ENCODE results near the gene HOOK2. TPM values are rescaled to one million over a fixed set of nuclear protein-coding genes. Genes with fewer than 3 reads are reported as not detected.

HOOK2 gene
- total and polyA plus RNA-seq, 2 of the 4 experiments (the other 2 are of a cell fraction): 7.5 to 21.6 TPM

DNA sequence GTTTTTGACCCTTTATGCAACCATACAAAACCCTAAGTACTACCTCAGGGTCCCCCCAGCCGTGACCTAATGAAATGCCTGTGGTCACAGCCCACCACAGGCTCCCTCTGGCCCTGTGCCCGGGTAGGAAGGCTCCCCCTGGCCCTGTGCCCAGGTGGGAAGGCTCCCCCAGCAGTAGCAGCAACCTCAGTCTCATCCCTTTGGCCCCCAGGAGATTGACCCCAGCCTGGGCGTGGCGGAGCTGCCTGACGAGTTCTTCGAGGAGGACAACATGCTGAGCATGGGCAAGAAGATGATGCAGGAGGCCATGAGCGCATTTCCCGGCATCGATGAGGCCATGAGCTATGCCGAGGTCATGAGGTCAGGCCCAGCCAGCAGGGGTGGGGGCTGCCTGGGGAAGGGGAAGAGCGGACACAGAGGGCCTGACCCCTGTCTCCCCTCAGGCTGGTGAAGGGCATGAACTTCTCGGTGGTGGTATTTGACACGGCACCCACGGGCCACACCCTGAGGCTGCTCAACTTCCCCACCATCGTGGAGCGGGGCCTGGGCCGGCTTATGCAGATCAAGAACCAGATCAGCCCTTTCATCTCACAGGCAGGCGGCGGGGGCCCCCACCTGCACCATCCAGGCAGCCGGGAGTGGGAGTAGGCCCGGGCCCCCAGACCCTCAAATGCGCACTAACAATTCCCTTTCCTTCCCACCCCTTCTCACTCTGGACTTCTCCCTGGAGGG lies 30.0 kb downstream of the HOOK2 start:
- Histone ChIP-seq H2BK5ac (ENCODE audit: low read depth, low read length, poor library complexity, severe bottlenecking) (no peak overlapping the region), H3K4ac (ENCODE audit: low read depth, low read length) (no peak overlapping the region), H3K18ac (ENCODE audit: low read depth, low read length) (no peak overlapping the region), H4K5ac (ENCODE audit: low read depth, low read length) (no peak overlapping the region), H3K27ac (ENCODE audit: insufficient read depth, low read length) (no peak overlapping the region), H2AFZ (replicated peaks; ENCODE audit: low read length, poor library complexity) (no peak overlapping the region), H2BK15ac (ENCODE audit: low read depth, low read length) (no peak overlapping the region), H3K14ac (replicated peaks; ENCODE audit: low read depth, low read length) (no peak overlapping the region), H3K36me3 (ENCODE audit: control insufficient read depth, insufficient read depth, low read length) (peaks cover 35% of the 10 kb centered on the region), H2AK5ac (ENCODE audit: low read depth, low read length) (no peak overlapping the region), H3K79me1 (ENCODE audit: low read depth in 1 of 2, low read length in 2 of 2) (peaks cover 3 to 13% of the 10 kb centered on the region in 2 experiments; a peak in 1 of 4 replicates), H4K8ac (ENCODE audit: low read depth in 2 of 2, low read length in 2 of 2) (no peak overlapping the region), H2AK9ac (replicated peaks; ENCODE audit: low read depth, low read length, poor library complexity) (peak overlapping the region; percentile 65), H4K91ac (ENCODE audit: insufficient read depth, low read depth, low read length) (no peak overlapping the region), H3K9me3 (ENCODE audit: control insufficient read depth, insufficient read depth, low read length) (peaks cover 5% of the 10 kb centered on the region; the same call in 1 of the 2 replicates), H3K4me1 (ENCODE audit: control insufficient read depth, insufficient read depth, low read length) (peaks cover 3% of the 10 kb centered on the region; the same call in 1 of the 2 replicates), H3K9me1 (ENCODE audit: insufficient read depth, low read length) (no peaks in the 10 kb centered on the region), H3K23ac (ENCODE audit: low read depth, low read length) (no peak overlapping the region), H4K20me1 (ENCODE audit: insufficient read depth, low read length) (no peaks in the 10 kb centered on the region), H3K56ac (ENCODE audit: extremely low read depth, insufficient read depth, low read length) (no peak overlapping the region), H3K4me3 (ENCODE audit: insufficient read depth, low read depth, low read length) (no peak overlapping the region), H3K27me3 (ENCODE audit: control insufficient read depth, insufficient read depth, low read length) (peaks cover under 1% of the 10 kb centered on the region; the same call in 1 of the 2 replicates), H2BK20ac (ENCODE audit: low read depth, low read length) (no peak overlapping the region), H3K9ac (ENCODE audit: low read depth, low read length) (no peak overlapping the region), H2BK120ac (ENCODE audit: low read depth, low read length) (no peak overlapping the region), H3K4me2 (ENCODE audit: low read depth, low read length) (no peak overlapping the region)
- intact Hi-C loops (cut with micrococcal nuclease) (no loop called here), dilution Hi-C loops (cut with HindIII; ENCODE audit: low sequenced_read_pairs, unreplicated experiment) (no loop called here), in situ Hi-C loops (cut with MboI; ENCODE audit: low sequenced_read_pairs) (no loop called here)
- BruUV-seq (replicated peaks): no TSS peak
- DNase-seq: no peak
- ChIA-PET CTCF (no interaction called here), POLR2A (ENCODE audit: unreplicated experiment) (interaction anchor here (0.7 kb wide), 1 partner anchor 118 kb away, joined by 3 read pairs; no protein-coding TSS in a partner anchor)
- no peak for ATAC-seq (ENCODE audit: low read depth)
- 40% methylated on average over 1 of the region's 22 CpGs; no CpG with 5 or more reads in 1 of the 2 experiments for WGBS, 2 experiments (ENCODE audit: extremely low coverage in 2 of 2, insufficient read length in 1 of 2)
- TF ChIP-seq, protein P1, sequence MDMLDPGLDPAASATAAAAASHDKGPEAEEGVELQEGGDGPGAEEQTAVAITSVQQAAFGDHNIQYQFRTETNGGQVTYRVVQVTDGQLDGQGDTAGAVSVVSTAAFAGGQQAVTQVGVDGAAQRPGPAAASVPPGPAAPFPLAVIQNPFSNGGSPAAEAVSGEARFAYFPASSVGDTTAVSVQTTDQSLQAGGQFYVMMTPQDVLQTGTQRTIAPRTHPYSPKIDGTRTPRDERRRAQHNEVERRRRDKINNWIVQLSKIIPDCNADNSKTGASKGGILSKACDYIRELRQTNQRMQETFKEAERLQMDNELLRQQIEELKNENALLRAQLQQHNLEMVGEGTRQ (IDR thresholded peaks at IDR 0.05; ENCODE audit: low read depth, low read length): no peak
- TF ChIP-seq BHLHE40 (IDR thresholded peaks at IDR 0.05; ENCODE audit: low read depth, low read length) (no peak), CTCF (conservative IDR thresholded peaks at IDR 0.05; ENCODE audit: low read depth, low read length) (no peak), MXI1 (IDR thresholded peaks at IDR 0.05; ENCODE audit: borderline replicate concordance, low read depth, low read length) (no peak), RFX5 (IDR thresholded peaks at IDR 0.05; ENCODE audit: low read depth, low read length) (no peak), SMC3 (IDR thresholded peaks at IDR 0.05; ENCODE audit: low read depth, low read length) (no peak), ELK1 (IDR thresholded peaks at IDR 0.05; ENCODE audit: borderline replicate concordance, low read depth, low read length) (no peak), CHD1 (IDR thresholded peaks at IDR 0.05; ENCODE audit: low read depth, low read length) (no peak), RAD21 (IDR thresholded peaks at IDR 0.05; ENCODE audit: low read length) (no peak), CEBPB (IDR thresholded peaks at IDR 0.05; ENCODE audit: low read depth, low read length) (no peak), RCOR1 (IDR thresholded peaks at IDR 0.05; ENCODE audit: insufficient replicate concordance, low read length) (no peak), MAFK (IDR thresholded peaks at IDR 0.05; ENCODE audit: low read depth, low read length) (no peak), NFE2L2 (IDR thresholded peaks at IDR 0.05; ENCODE audit: low read depth, low read length) (no peak), MAZ (IDR thresholded peaks at IDR 0.05; ENCODE audit: borderline replicate concordance, low read depth, low read length) (no peak), POLR2A (IDR thresholded peaks at IDR 0.05; ENCODE audit: low read depth, low read length) (no peak)
